Astrocyte (in vitro differentiated cells and primary cell): ENCODE data around the gene ACOT7.

Source experiments
- EZH2 ChIP-seq: IDR thresholded peaks from 2 replicates; pipeline ENCODE4 v1.6.1; 2012; ENCODE audit warnings: mild to moderate bottlenecking, low read length, inconsistent platforms; ENCODE audit not compliant: insufficient read depth
- TF ChIP-seq, protein P1 (sequence below): IDR thresholded peaks from 2 replicates; pipeline ENCODE4 v1.5.1; 2011; ENCODE audit warnings: low read depth, mild to moderate bottlenecking, inconsistent platforms, low read length, moderate library complexity; ENCODE audit not compliant: insufficient read depth

DNA sequence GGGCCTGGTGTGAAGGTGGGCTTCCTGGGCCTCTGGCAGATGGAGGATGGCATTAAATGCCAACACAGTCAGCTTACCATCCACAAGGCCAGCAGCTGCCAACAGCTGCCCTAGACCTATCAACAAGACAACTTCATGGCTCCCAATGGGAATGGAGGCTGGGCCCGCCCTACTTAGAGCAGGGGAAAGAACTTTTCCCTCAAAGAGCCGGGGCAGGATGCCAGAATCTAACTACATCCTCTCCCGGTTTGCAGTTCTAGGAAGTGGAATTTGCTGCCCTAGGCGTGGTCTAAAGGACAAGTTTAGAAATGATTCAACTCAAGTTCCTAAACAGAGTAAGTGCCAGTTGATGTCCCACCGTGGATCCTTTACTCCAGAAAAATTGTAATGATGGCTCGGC is 170.9 kb downstream of the ACOT7 start:
- TF ChIP-seq EZH2 = no peak
- TF ChIP-seq, protein P1, sequence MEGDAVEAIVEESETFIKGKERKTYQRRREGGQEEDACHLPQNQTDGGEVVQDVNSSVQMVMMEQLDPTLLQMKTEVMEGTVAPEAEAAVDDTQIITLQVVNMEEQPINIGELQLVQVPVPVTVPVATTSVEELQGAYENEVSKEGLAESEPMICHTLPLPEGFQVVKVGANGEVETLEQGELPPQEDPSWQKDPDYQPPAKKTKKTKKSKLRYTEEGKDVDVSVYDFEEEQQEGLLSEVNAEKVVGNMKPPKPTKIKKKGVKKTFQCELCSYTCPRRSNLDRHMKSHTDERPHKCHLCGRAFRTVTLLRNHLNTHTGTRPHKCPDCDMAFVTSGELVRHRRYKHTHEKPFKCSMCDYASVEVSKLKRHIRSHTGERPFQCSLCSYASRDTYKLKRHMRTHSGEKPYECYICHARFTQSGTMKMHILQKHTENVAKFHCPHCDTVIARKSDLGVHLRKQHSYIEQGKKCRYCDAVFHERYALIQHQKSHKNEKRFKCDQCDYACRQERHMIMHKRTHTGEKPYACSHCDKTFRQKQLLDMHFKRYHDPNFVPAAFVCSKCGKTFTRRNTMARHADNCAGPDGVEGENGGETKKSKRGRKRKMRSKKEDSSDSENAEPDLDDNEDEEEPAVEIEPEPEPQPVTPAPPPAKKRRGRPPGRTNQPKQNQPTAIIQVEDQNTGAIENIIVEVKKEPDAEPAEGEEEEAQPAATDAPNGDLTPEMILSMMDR = no peak
